ENCODE results near the gene FLOT2.
"Not testable (repeated sequence)": the region's sequence is repeated elsewhere in the genome, so short reads cannot be mapped to it uniquely, and the experiment has no call there.

The FLOT2 gene

GRCh38 chr17:28896491-28896883 lies 1.0 kb downstream of the FLOT2 start:
- H3K27ac Mint-ChIP-seq: no peak overlapping the region
- peaks cover 53% of the 10 kb centered on the region for H3K4me1 Mint-ChIP-seq
- peaks cover 3% of the 10 kb centered on the region for H3K9me3 Mint-ChIP-seq
- DNase-seq: no peak
- H3K27me3 Mint-ChIP-seq (ENCODE audit: low read depth, poor library complexity): peaks cover 3% of the 10 kb centered on the region
- TF ChIP-seq, protein P1, sequence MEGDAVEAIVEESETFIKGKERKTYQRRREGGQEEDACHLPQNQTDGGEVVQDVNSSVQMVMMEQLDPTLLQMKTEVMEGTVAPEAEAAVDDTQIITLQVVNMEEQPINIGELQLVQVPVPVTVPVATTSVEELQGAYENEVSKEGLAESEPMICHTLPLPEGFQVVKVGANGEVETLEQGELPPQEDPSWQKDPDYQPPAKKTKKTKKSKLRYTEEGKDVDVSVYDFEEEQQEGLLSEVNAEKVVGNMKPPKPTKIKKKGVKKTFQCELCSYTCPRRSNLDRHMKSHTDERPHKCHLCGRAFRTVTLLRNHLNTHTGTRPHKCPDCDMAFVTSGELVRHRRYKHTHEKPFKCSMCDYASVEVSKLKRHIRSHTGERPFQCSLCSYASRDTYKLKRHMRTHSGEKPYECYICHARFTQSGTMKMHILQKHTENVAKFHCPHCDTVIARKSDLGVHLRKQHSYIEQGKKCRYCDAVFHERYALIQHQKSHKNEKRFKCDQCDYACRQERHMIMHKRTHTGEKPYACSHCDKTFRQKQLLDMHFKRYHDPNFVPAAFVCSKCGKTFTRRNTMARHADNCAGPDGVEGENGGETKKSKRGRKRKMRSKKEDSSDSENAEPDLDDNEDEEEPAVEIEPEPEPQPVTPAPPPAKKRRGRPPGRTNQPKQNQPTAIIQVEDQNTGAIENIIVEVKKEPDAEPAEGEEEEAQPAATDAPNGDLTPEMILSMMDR (IDR thresholded peaks at IDR 0.05): no peak
- peaks cover 41% of the 10 kb centered on the region for H3K36me3 Mint-ChIP-seq (ENCODE audit: low read depth)
- H3K4me3 Mint-ChIP-seq: peak overlapping the region; percentile 92

DNA sequence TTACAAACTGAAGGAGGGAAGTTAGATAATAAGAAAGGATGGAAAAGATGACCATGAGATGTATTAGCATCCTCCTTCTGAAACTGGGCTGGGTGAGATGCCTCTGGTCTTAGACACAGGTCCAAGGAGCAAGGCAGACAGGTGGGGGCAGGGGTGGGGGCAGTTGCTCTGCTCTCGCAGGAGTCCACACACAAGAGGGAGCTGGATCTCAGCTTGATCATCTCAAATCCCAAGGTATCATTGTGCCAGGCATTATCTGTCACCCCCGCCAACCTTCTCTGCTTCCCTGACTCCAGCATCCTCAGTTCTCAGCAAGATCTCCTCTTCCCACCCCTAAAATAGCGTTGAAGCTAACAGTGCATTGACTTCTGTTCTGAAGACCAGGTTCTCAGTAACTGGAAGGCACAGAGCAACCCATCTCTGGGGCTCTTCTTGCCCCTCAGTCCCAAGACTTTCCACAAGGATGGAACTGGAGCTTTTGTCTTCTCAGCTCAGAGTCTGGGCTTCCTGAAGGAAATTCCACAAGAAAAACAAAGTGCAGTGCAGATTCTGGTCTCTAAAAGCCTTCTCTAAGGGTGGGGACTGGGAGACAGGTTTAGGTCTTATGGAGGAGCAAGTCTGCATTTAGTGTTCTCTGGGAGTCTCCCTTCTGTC lies 1.6 kb downstream of the FLOT2 start:
- Mint-ChIP-seq H3K36me3 (ENCODE audit: low read depth) (peaks cover 46% of the 10 kb centered on the region), H3K27me3 (ENCODE audit: low read depth, poor library complexity) (peaks cover 3% of the 10 kb centered on the region), H3K9me3 (peaks cover 3% of the 10 kb centered on the region), H3K4me1 (peaks cover 57% of the 10 kb centered on the region), H3K4me3 (peak overlapping the region; percentile 92), H3K27ac (no peak overlapping the region)
- TF ChIP-seq, protein P1 (IDR thresholded peaks at IDR 0.05): no peak
- DNase-seq: no peak

DNA sequence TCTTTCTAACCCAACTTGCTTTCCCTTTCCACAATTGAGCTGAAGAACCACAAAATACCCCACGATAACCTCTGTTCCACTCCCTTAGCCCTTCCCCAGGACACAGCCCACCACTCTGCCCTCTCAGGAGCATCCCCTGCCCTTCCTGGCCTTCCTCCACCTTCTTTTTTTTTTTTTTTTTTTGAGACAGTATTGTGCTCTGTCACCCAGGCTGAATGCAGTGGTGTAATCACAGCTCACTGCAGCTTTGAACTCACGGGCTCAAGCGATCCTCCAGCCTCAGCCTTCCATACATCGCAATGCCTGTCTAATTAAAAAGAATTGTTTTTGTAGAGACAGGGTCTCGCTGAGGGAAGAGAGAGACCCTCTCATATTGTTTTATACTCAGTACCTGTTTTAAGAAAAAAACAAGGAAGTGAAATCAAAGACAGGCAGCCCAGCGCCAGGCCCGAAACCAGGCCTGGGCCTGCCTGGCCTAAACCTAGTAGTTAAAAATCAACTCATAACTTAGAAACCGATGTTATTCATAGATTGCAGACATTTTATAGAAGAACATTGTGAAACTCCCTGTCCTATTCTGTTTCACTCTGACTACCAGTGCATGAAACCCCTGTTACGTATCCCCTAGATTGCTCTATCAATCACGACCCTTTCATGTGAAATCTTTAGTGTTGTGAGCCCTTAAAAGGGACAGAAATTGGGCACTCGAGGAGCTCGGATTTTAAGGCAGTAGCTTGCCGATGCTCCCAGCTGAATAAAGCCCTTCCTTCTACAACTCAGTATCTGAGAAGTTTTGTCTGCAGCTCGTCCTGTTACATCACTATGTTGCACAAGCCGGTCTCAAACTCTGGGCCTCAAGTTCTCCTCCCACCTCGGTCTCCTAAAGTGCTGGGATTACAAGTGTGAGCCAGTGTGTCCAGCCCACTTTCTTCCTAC lies 4.0 kb downstream of the FLOT2 start:
- H3K27me3 Mint-ChIP-seq (ENCODE audit: low read depth, poor library complexity); DNase-seq; H3K9me3 Mint-ChIP-seq: not testable (repeated sequence)
- Mint-ChIP-seq H3K4me3 (peak overlapping the region; percentile 20), H3K27ac (peak overlapping the region; percentile 96), H3K36me3 (ENCODE audit: low read depth) (peaks cover 42% of the 10 kb centered on the region), H3K4me1 (peaks cover 65% of the 10 kb centered on the region)

DNA sequence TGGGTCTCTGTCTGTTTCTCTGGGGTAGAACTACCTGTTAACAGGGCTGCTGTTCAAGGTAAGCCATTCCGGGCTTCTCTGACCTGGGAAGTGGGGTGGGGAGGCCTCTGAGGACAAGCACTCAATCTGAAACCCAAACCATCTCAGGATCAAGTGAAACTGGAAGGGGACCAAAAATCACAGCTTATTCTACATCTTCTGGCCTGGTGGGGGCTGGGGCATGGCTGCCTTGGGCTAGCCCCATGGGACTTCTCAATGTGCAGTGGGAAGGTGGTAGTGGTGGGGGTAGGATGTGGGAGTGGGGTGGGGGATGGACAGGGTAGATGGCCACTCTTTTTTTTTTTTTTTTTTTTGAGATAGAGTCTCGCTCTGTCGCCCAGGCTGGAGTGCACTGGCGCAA lies 5.5 kb downstream of the FLOT2 start:
- no peak for DNase-seq
- H3K36me3 Mint-ChIP-seq (ENCODE audit: low read depth): peaks cover 42% of the 10 kb centered on the region
- H3K27ac Mint-ChIP-seq: peak overlapping the region; percentile 93

DNA sequence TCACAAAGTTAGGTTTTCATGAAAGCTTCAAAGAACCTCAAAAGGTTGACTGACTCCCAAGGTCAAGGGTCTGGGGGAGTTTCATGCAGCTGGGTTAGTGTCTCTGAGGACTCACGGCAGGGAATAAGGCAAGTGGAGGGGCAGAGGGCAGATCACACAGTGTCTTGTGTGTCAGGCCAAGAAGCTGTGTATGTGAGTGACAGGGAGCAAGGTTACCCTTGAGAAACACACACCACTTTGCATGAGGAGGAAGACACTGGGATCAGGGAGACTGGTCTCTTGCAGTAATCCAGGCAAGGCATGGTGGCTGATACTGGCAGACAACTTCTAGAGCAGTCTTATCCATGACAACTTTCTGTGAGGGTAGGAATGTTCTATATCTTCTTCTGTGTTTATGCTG lies 6.3 kb downstream of the FLOT2 start:
- Mint-ChIP-seq H3K4me1 (peaks cover 57% of the 10 kb centered on the region), H3K9me3 (peaks cover 3% of the 10 kb centered on the region), H3K4me3 (peak overlapping the region; percentile 12), H3K27ac (peak overlapping the region; percentile 93), H3K36me3 (ENCODE audit: low read depth) (peaks cover 42% of the 10 kb centered on the region), H3K27me3 (ENCODE audit: low read depth, poor library complexity) (peaks cover 3% of the 10 kb centered on the region)
- TF ChIP-seq, protein P1 (IDR thresholded peaks at IDR 0.05): no peak
- DNase-seq: peak; percentile 22

More for the DNA sequence above, 5.5 kb downstream of the FLOT2 start:
- peaks cover 3% of the 10 kb centered on the region for H3K9me3 Mint-ChIP-seq
- peaks cover 3% of the 10 kb centered on the region for H3K27me3 Mint-ChIP-seq (ENCODE audit: low read depth, poor library complexity)
- TF ChIP-seq, protein P1 (IDR thresholded peaks at IDR 0.05): no peak
- peaks cover 64% of the 10 kb centered on the region for H3K4me1 Mint-ChIP-seq
- no peak overlapping the region for H3K4me3 Mint-ChIP-seq

GRCh38 chr17:28889996-28890395 lies 7.5 kb downstream of the FLOT2 start:
- Mint-ChIP-seq H3K27me3 (ENCODE audit: low read depth, poor library complexity) (peaks cover 3% of the 10 kb centered on the region), H3K4me3 (no peak overlapping the region), H3K36me3 (ENCODE audit: low read depth) (peaks cover 35% of the 10 kb centered on the region), H3K9me3 (no peaks in the 10 kb centered on the region), H3K27ac (no peak overlapping the region), H3K4me1 (peaks cover 48% of the 10 kb centered on the region)
- TF ChIP-seq, protein P1 (IDR thresholded peaks at IDR 0.05): no peak
- no peak for DNase-seq

Data from nephron progenitor cell (in vitro differentiated cells).